ENCODE data around the gene IRAG1. TPM values are rescaled to one million over a fixed set of nuclear protein-coding genes. Genes with fewer than 3 reads are reported as not detected.

IRAG1 gene
- total RNA-seq, 4 donors from 2014 or later, result 3.5 to 48.4 (median 9.9) TPM

- intact Hi-C loops (cut with DNase I), result no loop called here
- Histone ChIP-seq H3K27ac (no peak overlapping the region), H3K36me3 (no peaks in the 10 kb centered on the region), H3K4me1 (no peaks in the 10 kb centered on the region), H3K9me3 (no peaks in the 10 kb centered on the region), H3K4me3 (no peak overlapping the region), H3K27me3 (no peaks in the 10 kb centered on the region)
- WGBS, 2 donors, result 66 to 80% methylated on average over 3 of the region's 3 CpGs
- TF ChIP-seq POLR2A (IDR thresholded peaks at IDR 0.05) (no peak), CTCF (IDR thresholded peaks at IDR 0.05) (no peak)
- DNase-seq, result no peak
Measured at GRCh38 chr11:10716122-10716521, 22.6 kb upstream of the IRAG1 start.

GRCh38 chr11:10715571-10715970, 22.0 kb upstream of the IRAG1 start:
- peaks cover 0 to under 1% (median 0%) of the 10 kb centered on the region in 3 donors for H3K4me1 ChIP-seq
- TF ChIP-seq POLR2A (IDR thresholded peaks at IDR 0.05), result no peak
- no peak for TF ChIP-seq CTCF (IDR thresholded peaks at IDR 0.05)
- 66 to 87% methylated on average over 3 to 4 of the region's 4 CpGs for WGBS, 2 donors
- no peaks in the 10 kb centered on the region for H3K36me3 ChIP-seq
- no peaks in the 10 kb centered on the region for H3K9me3 ChIP-seq
- intact Hi-C loops (cut with DNase I), result no loop called here
- no peak overlapping the region for H3K4me3 ChIP-seq
- H3K27ac ChIP-seq, result no peak overlapping the region
- H3K27me3 ChIP-seq, result no peaks in the 10 kb centered on the region
- no peak for DNase-seq

- no peak overlapping the region for H3K4me3 ChIP-seq
- no peaks in the 10 kb centered on the region for H3K9me3 ChIP-seq
- TF ChIP-seq POLR2A (IDR thresholded peaks at IDR 0.05) (no peak), CTCF (IDR thresholded peaks at IDR 0.05) (no peak)
- H3K27ac ChIP-seq, result peak overlapping the region in 3 of 4 donors; percentile 30 to 54 (median 31)
- 51 to 55% methylated on average over 4 to 5 of the region's 5 CpGs for WGBS, 2 donors
- peaks cover 0 to 8% (median 0%) of the 10 kb centered on the region in 3 donors for H3K4me1 ChIP-seq
- intact Hi-C loops (cut with DNase I), result no loop called here
- DNase-seq, result no peak
- no peaks in the 10 kb centered on the region for H3K36me3 ChIP-seq
- no peaks in the 10 kb centered on the region for H3K27me3 ChIP-seq
Measured at GRCh38 chr11:10709299-10710086, 15.9 kb upstream of the IRAG1 start.

- no peak overlapping the region for H3K4me3 ChIP-seq
Measured at GRCh38 chr11:10708131-10708530, 14.6 kb upstream of the IRAG1 start.

More at GRCh38 chr11:10708131-10708530, 14.6 kb upstream of the IRAG1 start:
- TF ChIP-seq POLR2A (IDR thresholded peaks at IDR 0.05) (no peak), CTCF (IDR thresholded peaks at IDR 0.05) (no peak)
- Histone ChIP-seq H3K27me3 (no peaks in the 10 kb centered on the region), H3K36me3 (no peaks in the 10 kb centered on the region), H3K27ac (no peak overlapping the region), H3K4me1 (peaks cover 0 to 8% (median 0%) of the 10 kb centered on the region in 3 donors), H3K9me3 (no peaks in the 10 kb centered on the region)
- WGBS, 2 donors, result 77 to 90% methylated on average over 3 of the region's 3 CpGs
- DNase-seq, result no peak
- intact Hi-C loops (cut with DNase I), result no loop called here
